PC-9 (cell line): ENCODE results near the gene SEL1L3.

ENCODE experiments used
- EZH2 ChIP-seq: fragments of 200-600 bp; sonication (generic); IDR thresholded peaks from 2 replicates; pipeline ENCODE4 v1.8.0; 2017; ENCODE audit warnings: antibody characterized with exemption, low read depth
- TF ChIP-seq, protein P1 (sequence below): fragments of 200-600 bp; sonication (generic); conservative IDR thresholded peaks from 2 replicates; pipeline ENCODE4 v1.6.1; 2017; ENCODE audit warnings: mixed run types, antibody characterized with exemption, mild to moderate bottlenecking, moderate library complexity

DNA sequence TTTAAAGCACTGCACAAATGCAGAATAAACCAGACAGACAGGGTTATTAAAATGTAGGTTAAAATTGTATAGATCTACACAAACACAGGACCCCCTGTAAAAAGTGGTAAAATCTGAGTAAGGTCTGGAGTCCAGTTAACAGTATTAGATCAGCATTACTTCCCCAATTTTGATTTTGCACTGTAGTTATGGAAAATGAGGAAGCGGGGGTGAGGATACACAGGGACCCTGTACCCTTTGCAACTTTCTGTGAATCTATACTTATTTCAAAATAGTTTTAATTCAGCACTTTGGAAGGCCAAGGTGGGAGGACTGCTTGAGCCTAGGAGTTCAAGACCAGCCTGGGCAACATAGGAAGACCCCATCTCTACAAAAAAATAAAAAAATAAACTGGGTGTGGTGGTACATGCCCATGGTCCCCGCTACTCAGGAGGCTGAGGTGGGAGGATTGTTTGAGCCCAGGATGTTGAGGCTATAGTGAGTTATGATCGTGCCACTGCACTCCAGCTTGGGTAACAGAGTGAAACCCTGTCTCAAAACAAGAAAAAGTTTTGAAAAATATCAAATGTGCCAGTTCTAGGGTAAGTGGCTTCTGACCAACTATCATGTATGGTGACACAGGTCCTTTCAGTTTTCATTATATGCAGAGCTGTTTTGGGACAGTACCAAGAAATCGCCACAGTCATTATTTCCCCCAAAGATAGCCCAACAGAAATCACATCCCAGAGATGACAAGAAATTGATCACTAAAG lies 17.7 kb downstream of the SEL1L3 start:
- TF ChIP-seq, protein P1, sequence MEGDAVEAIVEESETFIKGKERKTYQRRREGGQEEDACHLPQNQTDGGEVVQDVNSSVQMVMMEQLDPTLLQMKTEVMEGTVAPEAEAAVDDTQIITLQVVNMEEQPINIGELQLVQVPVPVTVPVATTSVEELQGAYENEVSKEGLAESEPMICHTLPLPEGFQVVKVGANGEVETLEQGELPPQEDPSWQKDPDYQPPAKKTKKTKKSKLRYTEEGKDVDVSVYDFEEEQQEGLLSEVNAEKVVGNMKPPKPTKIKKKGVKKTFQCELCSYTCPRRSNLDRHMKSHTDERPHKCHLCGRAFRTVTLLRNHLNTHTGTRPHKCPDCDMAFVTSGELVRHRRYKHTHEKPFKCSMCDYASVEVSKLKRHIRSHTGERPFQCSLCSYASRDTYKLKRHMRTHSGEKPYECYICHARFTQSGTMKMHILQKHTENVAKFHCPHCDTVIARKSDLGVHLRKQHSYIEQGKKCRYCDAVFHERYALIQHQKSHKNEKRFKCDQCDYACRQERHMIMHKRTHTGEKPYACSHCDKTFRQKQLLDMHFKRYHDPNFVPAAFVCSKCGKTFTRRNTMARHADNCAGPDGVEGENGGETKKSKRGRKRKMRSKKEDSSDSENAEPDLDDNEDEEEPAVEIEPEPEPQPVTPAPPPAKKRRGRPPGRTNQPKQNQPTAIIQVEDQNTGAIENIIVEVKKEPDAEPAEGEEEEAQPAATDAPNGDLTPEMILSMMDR: no peak
- no peak for TF ChIP-seq EZH2
